Measurements from ENCODE around the gene NLRX1.
"Not testable (repeated sequence)": the region's sequence is repeated elsewhere in the genome, so short reads cannot be mapped to it uniquely, and the experiment has no call there.

DNA sequence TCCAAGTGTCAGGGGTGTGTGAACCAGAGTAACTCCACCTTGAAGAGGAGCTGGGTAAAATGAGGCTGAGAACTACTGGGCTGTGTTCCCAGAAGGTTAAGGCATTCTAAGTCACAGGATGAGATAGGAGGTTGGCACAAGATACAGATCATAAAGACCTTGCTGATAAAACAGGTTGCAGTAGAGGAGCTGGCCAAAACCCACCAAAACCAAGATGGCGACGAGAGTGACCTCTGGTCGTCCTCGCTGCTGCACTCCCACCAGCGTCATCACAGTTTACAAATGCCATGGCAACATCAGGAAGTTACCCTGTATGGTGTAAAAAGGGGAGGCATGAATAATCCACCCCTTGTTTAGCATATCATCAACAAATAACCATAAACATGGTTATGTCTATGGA, 32.7 kb downstream of the NLRX1 start:
- TF ChIP-seq, protein P1, sequence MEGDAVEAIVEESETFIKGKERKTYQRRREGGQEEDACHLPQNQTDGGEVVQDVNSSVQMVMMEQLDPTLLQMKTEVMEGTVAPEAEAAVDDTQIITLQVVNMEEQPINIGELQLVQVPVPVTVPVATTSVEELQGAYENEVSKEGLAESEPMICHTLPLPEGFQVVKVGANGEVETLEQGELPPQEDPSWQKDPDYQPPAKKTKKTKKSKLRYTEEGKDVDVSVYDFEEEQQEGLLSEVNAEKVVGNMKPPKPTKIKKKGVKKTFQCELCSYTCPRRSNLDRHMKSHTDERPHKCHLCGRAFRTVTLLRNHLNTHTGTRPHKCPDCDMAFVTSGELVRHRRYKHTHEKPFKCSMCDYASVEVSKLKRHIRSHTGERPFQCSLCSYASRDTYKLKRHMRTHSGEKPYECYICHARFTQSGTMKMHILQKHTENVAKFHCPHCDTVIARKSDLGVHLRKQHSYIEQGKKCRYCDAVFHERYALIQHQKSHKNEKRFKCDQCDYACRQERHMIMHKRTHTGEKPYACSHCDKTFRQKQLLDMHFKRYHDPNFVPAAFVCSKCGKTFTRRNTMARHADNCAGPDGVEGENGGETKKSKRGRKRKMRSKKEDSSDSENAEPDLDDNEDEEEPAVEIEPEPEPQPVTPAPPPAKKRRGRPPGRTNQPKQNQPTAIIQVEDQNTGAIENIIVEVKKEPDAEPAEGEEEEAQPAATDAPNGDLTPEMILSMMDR (IDR thresholded peaks at IDR 0.05), result not testable (repeated sequence)
- not testable (repeated sequence) for TF ChIP-seq POLR2A (IDR thresholded peaks at IDR 0.05)

Measured in body of pancreas (tissue), 4 donors.